Measurements from ENCODE around the gene FUT2.
"Not testable (repeated sequence)": the region's sequence is repeated elsewhere in the genome, so short reads cannot be mapped to it uniquely, and the experiment has no call there.

The FUT2 gene

GRCh38 chr19:48671446-48671995 lies 24.2 kb upstream of the FUT2 start:
- DNase-seq = peak; percentile 30

DNA sequence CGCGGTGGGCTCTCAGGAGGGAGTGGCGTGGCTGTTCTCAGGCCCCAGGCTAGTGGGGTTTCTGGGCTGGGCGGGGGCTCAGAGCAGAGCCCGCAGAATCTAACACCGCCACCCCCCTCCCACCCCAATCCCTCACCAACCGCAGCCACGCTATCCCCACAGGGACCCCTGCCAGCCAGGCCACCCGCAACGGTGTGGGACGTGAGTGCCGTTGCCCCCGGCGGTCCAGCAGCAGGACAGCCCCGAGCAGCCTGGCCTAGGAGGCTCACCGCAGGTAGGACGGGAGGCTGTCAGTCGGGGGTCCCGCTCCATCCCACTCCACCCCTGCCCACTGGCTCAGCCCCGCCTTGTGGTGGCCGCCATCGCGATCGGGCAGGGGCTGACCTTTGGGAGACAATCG lies 22.8 kb upstream of the FUT2 start, which contains the start of gene NTN5:
TSS of gene NTN5 (minus strand) at position 24 of the 400 bp plus-strand sequence. CDS start 2,031 bp downstream, outside the sequence.
- DNase-seq = no peak

GRCh38 chr19:48673436-48674100 lies 22.2 kb upstream of the FUT2 start:
- DNase-seq = no peak

DNA sequence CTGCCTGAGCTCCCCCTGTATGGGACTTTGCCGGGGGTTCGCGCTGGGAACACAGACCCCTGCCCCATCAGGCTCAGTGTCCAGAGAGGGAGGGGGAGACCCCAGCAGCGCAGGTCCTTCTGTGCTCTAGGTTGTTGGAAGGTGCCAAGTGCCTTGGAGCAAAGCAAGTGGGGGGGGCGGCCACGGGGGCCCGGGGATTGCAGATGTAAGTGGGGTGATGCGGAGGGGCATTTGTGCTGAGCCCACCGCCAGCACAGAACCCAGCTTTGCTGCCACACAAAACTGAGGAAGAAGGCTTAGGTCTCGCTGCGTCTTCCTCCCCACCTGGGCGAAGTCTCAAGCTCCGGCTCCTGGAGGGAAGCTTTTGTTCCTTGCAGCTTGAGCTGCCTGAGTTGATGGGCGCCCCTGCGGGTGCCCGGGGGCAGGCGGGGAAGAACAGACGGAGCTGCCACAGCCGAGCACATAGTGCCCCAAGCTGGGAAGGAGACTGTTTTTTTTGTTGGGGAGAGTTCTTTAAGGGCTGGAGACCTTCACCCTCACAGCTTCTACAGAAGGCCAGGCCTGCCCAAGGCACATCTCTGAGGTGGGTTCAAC lies 21.5 kb upstream of the FUT2 start:
- DNase-seq = no peak

DNA sequence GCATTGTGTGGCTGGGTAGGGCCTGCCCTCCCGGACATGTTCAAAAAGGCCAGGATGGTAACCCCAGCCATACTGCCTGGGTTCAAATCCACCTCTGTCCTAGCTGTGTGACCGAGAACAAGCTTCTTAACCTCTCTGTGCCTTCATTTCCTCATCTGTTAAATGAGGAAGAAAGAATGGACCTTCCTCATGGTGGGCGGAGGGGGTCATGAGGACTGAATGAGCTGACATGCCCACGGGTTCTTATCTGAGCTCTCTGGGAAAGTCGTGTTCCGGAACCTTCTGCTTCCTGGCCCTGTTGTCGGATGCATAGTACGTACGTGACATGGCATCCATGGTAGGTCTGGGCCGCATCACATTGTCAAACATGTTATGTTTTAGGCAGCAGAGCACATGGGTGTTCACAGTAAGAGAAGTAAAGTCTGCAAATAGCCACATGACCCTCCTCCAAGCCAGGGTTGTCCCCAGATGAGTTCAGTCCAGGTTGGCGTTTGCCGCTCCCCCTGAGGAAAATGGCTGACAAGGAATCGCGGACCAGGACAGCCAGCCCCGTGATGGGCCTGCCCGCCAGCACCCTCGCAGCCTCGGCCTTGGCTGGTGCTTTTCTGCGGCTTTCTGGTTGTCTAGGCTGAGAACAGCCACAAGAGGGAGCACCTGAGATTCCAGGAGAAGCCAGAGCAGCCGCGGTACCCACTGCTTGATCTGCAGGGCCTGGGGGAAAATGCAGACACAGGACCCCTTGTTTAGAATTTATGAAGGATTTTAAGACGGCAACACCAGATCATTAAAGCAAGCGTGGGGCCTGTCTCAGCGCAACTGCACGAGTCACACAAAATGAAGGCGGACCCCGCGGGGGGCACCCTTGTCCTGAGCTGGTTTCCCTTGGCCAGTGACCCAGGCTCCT lies 20.6 kb upstream of the FUT2 start:
- DNase-seq = peak; percentile 95

GRCh38 chr19:48676487-48676886 lies 19.3 kb upstream of the FUT2 start:
- DNase-seq = no peak

DNA sequence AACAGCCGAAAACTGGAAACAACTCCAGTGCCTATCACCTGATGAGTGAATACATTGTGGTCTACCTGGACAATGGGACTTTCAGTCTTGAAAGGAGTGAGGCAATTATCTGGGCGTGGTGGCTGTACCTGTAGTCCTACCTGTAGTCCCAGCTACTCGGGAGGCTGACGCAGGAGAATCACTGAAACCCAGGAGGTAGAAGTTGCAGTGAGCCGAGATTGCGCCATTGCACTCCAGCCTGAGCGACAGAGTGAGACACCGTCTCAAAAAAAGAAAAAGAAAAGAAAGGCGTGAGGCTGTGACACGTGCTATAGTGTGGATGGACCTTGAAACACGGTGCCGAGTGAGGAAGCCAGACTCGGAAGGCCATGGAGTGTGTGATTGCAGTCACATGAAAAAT lies 18.9 kb upstream of the FUT2 start:
- no peak for DNase-seq

GRCh38 chr19:48678201-48678600 lies 17.6 kb upstream of the FUT2 start:
- peak; percentile 80 for DNase-seq

DNA sequence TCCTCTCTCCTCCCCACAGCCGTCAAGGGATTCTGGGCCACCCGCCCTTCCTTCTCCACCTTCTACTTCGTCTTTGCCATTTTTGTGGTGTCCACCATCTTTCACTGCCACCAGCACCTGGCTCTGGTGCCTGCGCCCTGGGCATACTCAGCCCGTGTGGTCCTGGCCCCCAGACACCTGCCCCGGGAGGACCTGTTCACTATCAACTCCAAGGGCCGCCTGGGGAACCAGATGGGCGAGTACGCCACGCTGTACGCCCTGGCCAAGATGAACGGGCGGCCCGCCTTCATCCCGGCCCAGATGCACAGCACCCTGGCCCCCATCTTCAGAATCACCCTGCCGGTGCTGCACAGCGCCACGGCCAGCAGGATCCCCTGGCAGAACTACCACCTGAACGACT lies 15.8 kb upstream of the FUT2 start:
- DNase-seq = not testable (repeated sequence)

GRCh38 chr19:48680436-48681126 lies 15.2 kb upstream of the FUT2 start:
- no peak for DNase-seq

GRCh38 chr19:48681127-48681470 lies 14.7 kb upstream of the FUT2 start:
- DNase-seq = peak; percentile 92

GRCh38 chr19:48683349-48683748 lies 12.4 kb upstream of the FUT2 start:
- peak; percentile 66 for DNase-seq

DNA sequence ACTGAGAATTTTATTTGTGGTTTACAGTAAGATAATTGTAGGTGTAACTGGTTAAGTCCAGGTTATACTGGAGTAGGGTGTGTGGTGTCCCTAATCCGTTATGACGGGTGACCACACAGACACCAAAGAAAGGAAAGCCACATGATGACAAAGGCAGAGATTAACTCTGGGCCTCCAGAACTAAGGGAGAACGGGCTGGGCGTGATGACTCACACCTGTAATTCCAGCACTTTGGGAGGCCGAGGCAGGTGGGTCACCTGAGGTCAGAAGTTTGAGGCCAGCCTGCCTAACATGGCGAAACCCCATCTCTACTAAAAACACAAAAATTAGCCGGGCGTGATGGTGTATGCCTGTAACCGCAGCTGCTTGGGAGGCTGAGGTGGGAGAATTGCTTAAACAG lies 10.2 kb upstream of the FUT2 start:
- no peak for DNase-seq

GRCh38 chr19:48686088-48686487 lies 9.7 kb upstream of the FUT2 start:
- DNase-seq = no peak

GRCh38 chr19:48686637-48687036 lies 9.1 kb upstream of the FUT2 start:
- DNase-seq = not testable (repeated sequence)

DNA sequence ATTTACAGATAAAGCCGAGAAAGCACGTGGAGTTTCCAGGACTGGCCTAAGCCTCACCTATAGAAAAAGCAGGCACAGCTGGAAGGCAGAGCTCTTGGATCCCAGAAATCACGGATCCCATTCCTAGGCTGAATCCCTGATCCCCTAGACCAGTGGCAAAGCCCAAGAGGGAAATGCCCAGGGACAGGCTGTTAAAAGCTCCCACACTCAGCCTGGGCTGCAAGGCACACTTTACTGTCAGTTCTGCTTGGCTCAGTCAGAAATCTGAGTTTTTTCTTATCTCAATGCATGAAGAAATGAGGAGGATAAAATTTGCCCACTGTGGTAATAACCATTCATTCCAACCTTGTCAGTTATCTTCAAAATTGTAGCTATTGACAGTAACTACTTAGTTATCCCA lies 8.0 kb upstream of the FUT2 start:
- DNase-seq = no peak

DNA sequence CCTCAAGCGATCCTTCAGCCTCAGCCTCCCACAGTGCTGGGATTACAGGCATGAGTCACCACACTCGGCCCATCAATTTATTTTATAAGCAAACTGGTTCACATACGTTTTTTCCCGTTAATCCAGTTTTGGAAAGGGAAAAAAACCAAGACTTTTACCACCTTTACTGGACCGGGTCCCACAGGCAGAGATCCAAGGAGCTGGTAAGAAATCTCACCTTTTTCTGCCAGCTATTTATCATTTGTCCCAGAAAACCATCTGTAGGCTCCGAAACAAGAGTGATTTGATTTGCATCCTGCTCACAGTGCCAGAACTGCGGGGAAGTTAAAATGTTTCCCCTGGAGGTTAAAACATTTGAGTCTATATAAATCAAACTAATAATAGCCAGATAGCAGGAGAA lies 6.3 kb upstream of the FUT2 start:
- DNase-seq = no peak

DNA sequence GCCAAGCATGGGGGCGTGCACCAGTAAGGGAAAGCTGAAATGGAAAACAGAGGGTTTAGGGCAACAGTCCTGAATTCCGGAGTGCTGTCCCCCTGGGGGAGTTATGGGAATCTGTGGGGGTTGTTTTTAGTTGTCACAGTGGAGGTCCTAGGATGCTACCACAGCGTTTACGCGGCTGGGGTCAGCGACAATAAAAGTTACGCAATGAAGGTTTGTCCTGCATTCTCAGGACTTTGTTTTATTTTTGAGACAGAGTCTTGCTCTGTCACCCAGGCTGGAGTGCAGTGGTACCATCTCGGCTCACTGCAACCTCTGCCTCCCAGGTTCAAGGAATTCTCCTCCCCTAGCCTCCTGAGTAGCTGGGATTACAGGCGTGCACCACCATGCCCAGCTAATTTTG lies 2.1 kb upstream of the FUT2 start:
- not testable (repeated sequence) for DNase-seq

GRCh38 chr19:48696353-48697010 lies 711 bp downstream of the FUT2 start:
- no peak for DNase-seq

DNA sequence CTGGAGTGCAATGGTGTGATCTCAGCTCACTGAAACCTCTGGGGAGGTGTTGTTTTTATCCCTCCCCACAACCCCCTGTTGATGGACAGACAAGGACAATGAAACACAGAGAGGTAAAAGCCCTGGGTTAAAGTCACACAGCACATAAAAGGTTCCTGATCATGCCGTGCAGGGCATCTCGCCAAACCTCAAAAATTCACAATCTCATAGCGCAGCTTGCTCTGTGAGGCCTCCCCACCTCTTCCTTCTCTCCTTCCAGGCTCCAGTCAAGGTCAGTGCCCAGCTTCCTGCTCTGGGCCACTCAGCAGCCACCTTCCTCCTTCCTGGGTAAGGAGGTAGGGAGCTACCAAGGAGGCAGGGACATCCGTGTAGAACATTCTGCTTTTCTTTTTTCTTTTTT lies 2.3 kb downstream of the FUT2 start:
- peak; percentile 91 for DNase-seq

DNA sequence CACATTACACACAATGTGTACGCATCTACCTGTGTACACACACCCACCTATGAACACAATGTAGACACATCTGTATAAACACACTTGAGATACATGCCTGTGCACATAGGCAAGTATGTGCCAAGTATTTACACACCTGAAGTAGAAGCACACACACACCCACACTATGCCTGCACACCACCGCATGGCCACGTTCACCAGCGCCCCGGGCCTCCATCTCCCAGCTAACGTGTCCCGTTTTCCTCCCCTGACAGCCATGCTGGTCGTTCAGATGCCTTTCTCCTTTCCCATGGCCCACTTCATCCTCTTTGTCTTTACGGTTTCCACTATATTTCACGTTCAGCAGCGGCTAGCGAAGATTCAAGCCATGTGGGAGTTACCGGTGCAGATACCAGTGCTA lies 6.9 kb downstream of the FUT2 start:
- DNase-seq = no peak

DNA sequence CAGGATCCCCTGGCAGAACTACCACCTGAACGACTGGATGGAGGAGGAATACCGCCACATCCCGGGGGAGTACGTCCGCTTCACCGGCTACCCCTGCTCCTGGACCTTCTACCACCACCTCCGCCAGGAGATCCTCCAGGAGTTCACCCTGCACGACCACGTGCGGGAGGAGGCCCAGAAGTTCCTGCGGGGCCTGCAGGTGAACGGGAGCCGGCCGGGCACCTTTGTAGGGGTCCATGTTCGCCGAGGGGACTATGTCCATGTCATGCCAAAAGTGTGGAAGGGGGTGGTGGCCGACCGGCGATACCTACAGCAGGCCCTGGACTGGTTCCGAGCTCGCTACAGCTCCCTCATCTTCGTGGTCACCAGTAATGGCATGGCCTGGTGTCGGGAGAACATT lies 7.5 kb downstream of the FUT2 start:
- DNase-seq = no peak
